Mesendoderm (in vitro differentiated cells): ENCODE data around the gene TIRAP.

ENCODE experiments used
- DNase-seq: peaks from one replicate; pipeline ENCODE4 v3.0.0; 2013
- H2AK5ac ChIP-seq: 2 replicates; pipeline ENCODE4 v1.6.1; 2013; ENCODE audit warnings: low read length, inconsistent platforms
- H2BK120ac ChIP-seq: 2 replicates; pipeline ENCODE4 v1.6.1; 2013; ENCODE audit warnings: low read depth, mild to moderate bottlenecking, low read length, moderate library complexity, mixed read lengths
- H2BK15ac ChIP-seq: replicated peaks from 2 replicates; pipeline ENCODE4 v1.6.1; 2013; ENCODE audit warnings: low read depth, mild to moderate bottlenecking, moderate library complexity
- H2BK5ac ChIP-seq: 2 replicates; pipeline ENCODE4 v1.6.1; 2013; ENCODE audit warnings: low read length, inconsistent platforms
- H3K18ac ChIP-seq: 2 replicates; pipeline ENCODE4 v1.6.1; 2013; ENCODE audit warnings: mild to moderate bottlenecking, low read length, mixed read lengths
- H3K23ac ChIP-seq: one replicate; pipeline ENCODE4 v1.6.1; 2013; ENCODE audit warnings: low read length
- H3K27ac ChIP-seq: 2 replicates; pipeline ENCODE4 v1.5.1; 2013; ENCODE audit warnings: low read depth, mild to moderate bottlenecking, inconsistent platforms, low read length, moderate library complexity
- H3K27me3 ChIP-seq: 2 replicates; pipeline ENCODE4 v1.6.1; 2013; ENCODE audit warnings: low read length, control low read depth, mild to moderate bottlenecking, inconsistent platforms; ENCODE audit not compliant: insufficient read depth, poor library complexity
- H3K36me3 ChIP-seq: 2 replicates; pipeline ENCODE4 v1.6.1; 2013; ENCODE audit warnings: low read length, inconsistent platforms; ENCODE audit not compliant: control insufficient read depth, insufficient read depth
- H3K4ac ChIP-seq: one replicate; pipeline ENCODE4 v1.6.1; 2013; ENCODE audit warnings: low read depth, mild to moderate bottlenecking, low read length, moderate library complexity
- H3K4me1 ChIP-seq: 2 replicates; pipeline ENCODE4 v1.6.1; 2013; ENCODE audit warnings: low read depth, low read length, inconsistent platforms; ENCODE audit not compliant: control insufficient read depth
- H3K4me2 ChIP-seq: 2 replicates; pipeline ENCODE4 v1.6.1; 2013; ENCODE audit warnings: low read length
- H3K4me3 ChIP-seq: 2 replicates; pipeline ENCODE4 v1.5.1; 2013; ENCODE audit warnings: mild to moderate bottlenecking, low read length
- H3K56ac ChIP-seq: one replicate; pipeline ENCODE4 v1.6.1; 2013; ENCODE audit warnings: low read length
- H3K79me1 ChIP-seq: 2 replicates; pipeline ENCODE4 v1.6.1; 2013; ENCODE audit warnings: low read length, inconsistent platforms
- H3K79me2 ChIP-seq: 2 replicates; pipeline ENCODE4 v1.6.1; 2013; ENCODE audit warnings: mild to moderate bottlenecking, low read length; ENCODE audit not compliant: control insufficient read depth, insufficient read depth
- H3K9ac ChIP-seq: 2 replicates; pipeline ENCODE4 v1.6.1; 2013; ENCODE audit warnings: low read length, inconsistent platforms
- H4K5ac ChIP-seq: one replicate; pipeline ENCODE4 v1.6.1; 2013; ENCODE audit warnings: low read length
- H4K8ac ChIP-seq: one replicate; pipeline ENCODE4 v1.6.1; 2013; ENCODE audit warnings: low read depth, mild to moderate bottlenecking, control low read depth, low read length, moderate library complexity
- WGBS: extraction: QIAGEN DNeasy Blood & Tissue Kit; methylation state at CpG from one replicate; pipeline ENCODE4 v1.1.7; 2013; ENCODE audit warnings: low lambda C conversion rate, missing lambda C conversion rate; ENCODE audit not compliant: insufficient coverage; ENCODE audit errors: extremely low coverage; 5-methylcytosine and 5-hydroxymethylcytosine counted together

TIRAP gene

DNA sequence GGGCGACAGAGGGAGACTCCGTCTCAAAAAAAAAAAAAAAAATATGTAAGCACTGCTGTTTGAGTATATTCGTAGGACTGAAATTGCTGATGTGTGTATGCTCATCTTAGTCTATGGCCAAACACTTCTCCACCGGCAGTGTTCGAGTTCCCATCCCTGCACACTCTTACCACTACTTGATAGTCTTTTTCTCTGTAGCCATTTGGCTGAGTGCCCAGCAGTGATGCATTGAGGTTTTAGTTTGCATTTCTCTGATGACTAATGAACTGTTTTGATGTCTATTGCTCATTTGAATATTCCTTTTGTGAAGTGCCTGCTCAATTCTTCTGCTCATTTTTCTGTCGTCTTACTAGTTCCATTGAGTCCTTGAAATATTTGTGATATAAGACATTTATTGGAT, 1.9 kb downstream of the TIRAP start:
- no peak overlapping the region for H2BK5ac ChIP-seq
- H3K79me1 ChIP-seq, result no peaks in the 10 kb centered on the region
- H3K4me3 ChIP-seq, result no peak overlapping the region
- no peak overlapping the region for H3K27ac ChIP-seq
- no peak overlapping the region for H3K4ac ChIP-seq
- H3K9ac ChIP-seq, result no peak overlapping the region
- no peak overlapping the region for H3K23ac ChIP-seq
- no peaks in the 10 kb centered on the region for H3K27me3 ChIP-seq
- H3K79me2 ChIP-seq, result no peaks in the 10 kb centered on the region
- H3K4me1 ChIP-seq, result peaks cover 7% of the 10 kb centered on the region
- no peak overlapping the region for H3K18ac ChIP-seq
- no peak overlapping the region for H3K56ac ChIP-seq
- H2AK5ac ChIP-seq, result no peak overlapping the region
- no peaks in the 10 kb centered on the region for H3K36me3 ChIP-seq
- no peak overlapping the region for H4K8ac ChIP-seq
- no CpG with 5 or more reads among the region's 6 CpGs for WGBS
- no peak overlapping the region for H2BK120ac ChIP-seq
- no peak overlapping the region for H4K5ac ChIP-seq
- no peak overlapping the region for H3K4me2 ChIP-seq
- DNase-seq, result no peak
- no peak overlapping the region for H2BK15ac ChIP-seq

DNA sequence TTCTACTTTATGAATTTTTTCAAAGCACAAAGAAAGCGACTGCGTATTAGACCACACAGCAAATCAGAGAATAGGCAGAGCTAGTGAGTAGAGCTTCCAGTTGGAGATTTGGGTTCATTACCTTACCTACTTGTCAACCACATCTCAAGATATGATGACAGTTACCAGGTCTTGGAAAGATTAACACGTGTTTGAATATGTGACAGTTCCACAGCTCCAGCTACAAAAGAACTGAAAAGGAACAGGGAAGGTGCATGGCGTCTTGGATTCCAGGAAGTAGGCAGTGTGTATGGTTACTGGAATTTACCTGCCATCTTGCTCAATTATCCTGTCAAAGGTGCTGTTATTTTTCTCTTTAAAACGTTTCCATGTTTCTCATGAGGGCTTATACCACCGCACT, 5.3 kb downstream of the TIRAP start:
- Histone ChIP-seq H3K79me1 (no peaks in the 10 kb centered on the region), H4K8ac (no peak overlapping the region), H3K4me1 (peaks cover 4% of the 10 kb centered on the region), H3K36me3 (no peaks in the 10 kb centered on the region), H3K4ac (no peak overlapping the region), H3K27ac (no peak overlapping the region), H3K23ac (no peak overlapping the region), H3K27me3 (no peaks in the 10 kb centered on the region), H3K9ac (no peak overlapping the region), H2BK5ac (no peak overlapping the region), H2BK120ac (no peak overlapping the region), H4K5ac (no peak overlapping the region), H3K18ac (no peak overlapping the region), H3K79me2 (no peaks in the 10 kb centered on the region), H3K56ac (no peak overlapping the region), H3K4me3 (no peak overlapping the region), H2BK15ac (no peak overlapping the region), H3K4me2 (no peak overlapping the region), H2AK5ac (no peak overlapping the region)
- no peak for DNase-seq
- WGBS, result no CpG with 5 or more reads among the region's 6 CpGs

DNA sequence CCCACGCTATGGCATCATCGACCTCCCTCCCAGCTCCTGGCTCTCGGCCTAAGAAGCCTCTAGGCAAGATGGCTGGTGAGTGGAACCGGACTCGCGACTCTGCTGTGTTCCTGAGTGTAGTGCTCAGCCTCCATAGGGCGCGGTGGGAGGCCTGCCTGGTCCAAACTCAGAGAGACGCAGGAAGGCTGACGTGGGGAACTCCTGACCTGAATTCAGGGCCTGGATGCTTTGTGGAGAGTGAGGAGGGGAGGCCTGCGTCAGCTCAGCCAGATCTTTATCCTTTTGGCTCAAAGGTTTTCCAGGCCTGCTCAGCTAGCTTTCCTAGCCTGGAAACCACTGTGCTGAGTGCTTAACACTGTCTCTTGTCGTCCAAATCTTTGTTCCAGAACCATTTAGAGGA, 8.0 kb downstream of the TIRAP start:
- H3K56ac ChIP-seq, result no peak overlapping the region
- H3K79me2 ChIP-seq, result no peaks in the 10 kb centered on the region
- no peak overlapping the region for H3K27ac ChIP-seq
- no peaks in the 10 kb centered on the region for H3K4me1 ChIP-seq
- no peak overlapping the region for H3K18ac ChIP-seq
- DNase-seq, result no peak
- no CpG with 5 or more reads among the region's 12 CpGs for WGBS
- no peak overlapping the region for H3K9ac ChIP-seq
- no peak overlapping the region for H2AK5ac ChIP-seq
- H2BK5ac ChIP-seq, result no peak overlapping the region
- H3K23ac ChIP-seq, result no peak overlapping the region
- H3K79me1 ChIP-seq, result no peaks in the 10 kb centered on the region
- H3K27me3 ChIP-seq, result no peaks in the 10 kb centered on the region
- no peak overlapping the region for H3K4me3 ChIP-seq
- H4K5ac ChIP-seq, result no peak overlapping the region
- H3K36me3 ChIP-seq, result no peaks in the 10 kb centered on the region
- H2BK120ac ChIP-seq, result no peak overlapping the region
- H3K4me2 ChIP-seq, result no peak overlapping the region
- H3K4ac ChIP-seq, result no peak overlapping the region
- no peak overlapping the region for H2BK15ac ChIP-seq
- no peak overlapping the region for H4K8ac ChIP-seq

DNA sequence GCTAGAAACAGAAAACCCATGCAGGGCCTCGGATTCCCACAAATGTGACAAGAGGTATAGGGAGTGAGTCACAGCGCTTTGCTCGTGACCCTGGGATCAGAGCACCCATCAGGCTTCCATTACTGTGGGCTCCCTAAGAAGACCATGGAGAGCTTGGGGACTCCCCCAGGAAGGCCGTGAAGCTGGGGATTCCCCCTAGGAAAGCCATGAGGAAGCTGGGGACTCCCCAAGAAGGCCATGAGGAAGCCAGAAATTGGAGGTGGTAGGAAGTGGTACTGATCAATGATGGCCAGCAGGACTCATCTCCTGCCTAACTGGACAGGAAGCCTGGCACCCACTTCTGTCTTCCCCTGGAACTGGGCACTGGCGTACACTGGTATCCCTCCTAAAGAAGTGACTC, 10.8 kb downstream of the TIRAP start:
- no peak overlapping the region for H4K8ac ChIP-seq
- no peak overlapping the region for H2AK5ac ChIP-seq
- H3K27ac ChIP-seq, result no peak overlapping the region
- H3K56ac ChIP-seq, result no peak overlapping the region
- no peak overlapping the region for H3K4ac ChIP-seq
- no peaks in the 10 kb centered on the region for H3K27me3 ChIP-seq
- WGBS, result no CpG with 5 or more reads among the region's 5 CpGs
- no peak overlapping the region for H3K18ac ChIP-seq
- no peak overlapping the region for H2BK5ac ChIP-seq
- no peak overlapping the region for H3K4me3 ChIP-seq
- no peak for DNase-seq
- H3K36me3 ChIP-seq, result no peaks in the 10 kb centered on the region
- no peak overlapping the region for H3K9ac ChIP-seq
- H3K79me2 ChIP-seq, result no peaks in the 10 kb centered on the region
- no peak overlapping the region for H3K4me2 ChIP-seq
- H3K4me1 ChIP-seq, result no peaks in the 10 kb centered on the region
- H2BK15ac ChIP-seq, result no peak overlapping the region
- no peak overlapping the region for H4K5ac ChIP-seq
- no peaks in the 10 kb centered on the region for H3K79me1 ChIP-seq
- no peak overlapping the region for H3K23ac ChIP-seq
- H2BK120ac ChIP-seq, result no peak overlapping the region

DNA sequence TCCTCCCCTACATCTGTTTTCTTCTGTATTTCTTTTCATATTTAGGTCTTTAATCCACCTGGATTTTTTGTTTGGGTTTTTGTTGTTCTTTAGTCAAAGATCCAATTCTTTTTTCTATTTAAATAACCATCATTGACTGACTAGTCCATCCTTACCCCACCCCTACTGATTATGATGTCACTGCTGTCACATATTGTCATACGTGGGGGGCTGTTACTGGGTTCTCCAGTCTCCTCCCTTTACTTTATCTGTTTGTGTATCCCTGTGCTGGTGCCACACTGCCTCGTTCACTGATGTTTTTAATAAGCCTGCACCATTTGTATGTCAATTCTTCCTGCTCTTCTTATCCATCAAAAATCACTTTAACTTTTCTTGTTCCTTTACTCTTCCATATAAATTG, 14.1 kb downstream of the TIRAP start:
- no peak overlapping the region for H3K18ac ChIP-seq
- no peak overlapping the region for H3K27ac ChIP-seq
- no peak overlapping the region for H4K5ac ChIP-seq
- H3K79me2 ChIP-seq, result no peaks in the 10 kb centered on the region
- no peak overlapping the region for H4K8ac ChIP-seq
- no peak overlapping the region for H2AK5ac ChIP-seq
- WGBS, result no CpG with 5 or more reads among the region's 2 CpGs
- no peak overlapping the region for H2BK15ac ChIP-seq
- H3K56ac ChIP-seq, result no peak overlapping the region
- H3K9ac ChIP-seq, result no peak overlapping the region
- no peak overlapping the region for H3K4me2 ChIP-seq
- no peak overlapping the region for H3K4ac ChIP-seq
- no peaks in the 10 kb centered on the region for H3K4me1 ChIP-seq
- no peaks in the 10 kb centered on the region for H3K79me1 ChIP-seq
- no peaks in the 10 kb centered on the region for H3K36me3 ChIP-seq
- DNase-seq, result no peak
- no peak overlapping the region for H3K23ac ChIP-seq
- no peaks in the 10 kb centered on the region for H3K27me3 ChIP-seq
- H2BK5ac ChIP-seq, result no peak overlapping the region
- no peak overlapping the region for H3K4me3 ChIP-seq
- H2BK120ac ChIP-seq, result no peak overlapping the region

DNA sequence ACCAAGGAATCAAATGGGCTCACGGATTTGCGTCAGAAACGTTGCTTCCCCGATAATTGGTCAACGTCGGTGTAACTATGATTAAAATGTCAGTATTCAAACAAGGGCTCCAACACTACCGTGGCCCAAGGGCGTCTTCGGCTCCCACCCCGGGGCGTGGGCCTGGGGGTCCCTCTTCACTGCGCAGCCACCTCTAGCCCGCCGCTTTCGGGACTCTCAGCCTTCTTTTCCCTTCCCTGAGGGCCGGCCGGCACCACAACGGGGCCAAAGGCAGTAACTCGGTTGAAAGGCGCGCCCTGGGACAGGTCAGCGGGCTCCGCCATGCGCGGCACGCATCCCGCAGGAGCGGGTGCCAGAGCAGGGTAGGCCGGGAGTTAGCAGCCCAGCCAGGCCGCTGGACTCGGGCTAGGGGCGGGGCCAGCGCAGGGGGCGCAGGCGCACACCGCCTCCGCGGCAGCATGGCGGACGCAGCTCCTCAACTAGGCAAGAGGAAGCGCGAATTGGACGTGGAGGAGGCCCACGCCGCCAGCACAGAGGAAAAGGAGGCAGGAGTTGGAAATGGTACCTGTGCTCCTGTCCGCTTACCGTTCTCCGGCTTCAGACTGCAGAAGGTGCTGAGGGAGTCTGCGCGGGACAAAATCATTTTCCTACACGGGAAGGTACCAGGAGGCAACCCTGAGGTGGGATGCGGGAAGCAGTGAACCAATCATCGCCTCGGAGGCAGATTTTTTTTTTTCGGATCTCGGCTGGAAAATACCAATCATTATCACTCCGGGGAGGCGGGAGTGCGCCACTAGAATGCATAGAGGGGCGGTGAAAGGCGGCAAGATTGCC, 20.9 kb downstream of the TIRAP start, which contains the start of gene DCPS:
TSS of gene DCPS (plus strand) at position 438 of the 834 bp plus-strand sequence. CDS start at position 459, 21 bp downstream.
- Histone ChIP-seq H3K18ac (peak within 1 kb of the TSS; percentile 42), H2BK120ac (peak within 1 kb of the TSS; percentile 2), H3K4ac (peak within 1 kb of the TSS; percentile 41), H3K27me3 (no peaks in the 10 kb centered on the region), H3K56ac (peak within 1 kb of the TSS; percentile 97), H3K79me1 (no peaks in the 10 kb centered on the region), H3K4me2 (peak within 1 kb of the TSS; percentile 81), H2BK5ac (peak within 1 kb of the TSS; percentile 86), H4K8ac (peak within 1 kb of the TSS; percentile 91), H3K79me2 (no peaks in the 10 kb centered on the region), H3K9ac (peak within 1 kb of the TSS; percentile 91), H3K36me3 (no peaks in the 10 kb centered on the region), H3K23ac (no peak within 1 kb of the TSS), H2BK15ac (no peak within 1 kb of the TSS), H3K27ac (peak within 1 kb of the TSS; percentile 23), H3K4me1 (no peaks in the 10 kb centered on the region), H4K5ac (peak within 1 kb of the TSS; percentile 87), H2AK5ac (no peak within 1 kb of the TSS), H3K4me3 (peak within 1 kb of the TSS; percentile 76)
- WGBS, result no CpG with 5 or more reads among the region's 61 CpGs
- peak; percentile 95 for DNase-seq
